Erythroblast (primary cell): ENCODE results near the gene NAA10.
"Not testable (repeated sequence)": the region's sequence is repeated elsewhere in the genome, so short reads cannot be mapped to it uniquely, and the experiment has no call there.

Source experiments
- GATA1 ChIP-seq: IDR thresholded peaks from 2 replicates; pipeline ENCODE4 v1.6.1; 2011; ENCODE audit warnings: low read depth, mild to moderate bottlenecking, control low read depth, low read length, moderate library complexity
- POLR2A ChIP-seq: IDR thresholded peaks from 2 replicates; pipeline ENCODE4 v1.6.1; 2011; ENCODE audit warnings: mild to moderate bottlenecking, low read length

- not testable (repeated sequence) for TF ChIP-seq POLR2A, GATA1
Observed at GRCh38 chrX:153980394-153980793, 45.6 kb upstream of the NAA10 start.
